CD4-positive, alpha-beta T cell (primary cell): ENCODE data around the gene PIAS4. TPM values are rescaled to one million over a fixed set of nuclear protein-coding genes. Genes with fewer than 3 reads are reported as not detected.
"Not testable (repeated sequence)": the region's sequence is repeated elsewhere in the genome, so short reads cannot be mapped to it uniquely, and the experiment has no call there.

Experiments
- ATAC-seq: fragments of 200-7000 bp; cut with Tn5 transposase; one replicate; pipeline ENCODE4 v1.10.0; 2022; ENCODE audit warnings: mild to moderate bottlenecking; ENCODE audit not compliant: poor library complexity
- CTCF ChIA-PET: fragments of 350-600 bp; sonication (Branson Sonifier 250); formaldehyde crosslinking; loops from one replicate; lab custom pipeline; 2021; ENCODE audit warnings: antibody characterized with exemption, inconsistent platforms; lab: Charles Lee
- POLR2A ChIA-PET: fragments of 350-600 bp; sonication (Branson Sonifier 250); formaldehyde crosslinking; loops from one replicate; lab custom pipeline; 2021; ENCODE audit warnings: antibody characterized with exemption, inconsistent platforms; lab: Charles Lee
- DNase-seq, 14 experiments: peaks; one replicate each; pipeline ENCODE4 v3.0.0-alpha.2; 2013 to 2020; ENCODE audit warnings: mixed read lengths in 2 of 14
- H3K27ac ChIP-seq, 2 donors: one replicate each; pipeline versions ENCODE4 v1.5.1 to v1.7.0; 2013; ENCODE audit warnings: low read length in 2 of 2, low read depth in 1 of 2, mild to moderate bottlenecking in 1 of 2
- H3K27me3 ChIP-seq, 2 experiments: 1 replicate in 1 of 2; 2 replicates in 1 of 2; pipeline versions ENCODE4 v1.6.1 to v1.7.0; 2013; ENCODE audit warnings: low read length in 2 of 2, control low read depth in 1 of 2, mild to moderate bottlenecking in 1 of 2, moderate library complexity in 1 of 2; ENCODE audit not compliant: insufficient read depth in 2 of 2, control insufficient read depth in 1 of 2
- H3K36me3 ChIP-seq: one replicate; pipeline ENCODE4 v1.6.1; 2013; ENCODE audit warnings: low read length, control low read depth; ENCODE audit not compliant: insufficient read depth
- H3K4me1 ChIP-seq: one replicate; pipeline ENCODE4 v1.6.1; 2013; ENCODE audit warnings: low read length, control low read depth; ENCODE audit not compliant: insufficient read depth
- H3K4me3 ChIP-seq: one replicate; pipeline ENCODE4 v1.5.1; 2013; ENCODE audit warnings: mild to moderate bottlenecking, low read length, moderate library complexity
- H3K9me3 ChIP-seq, 2 experiments: 1 replicate in 1 of 2; 2 replicates in 1 of 2; pipeline versions ENCODE4 v1.6.1 to v1.7.0; 2013; ENCODE audit warnings: low read length in 2 of 2, mild to moderate bottlenecking in 2 of 2, control low read depth in 1 of 2, moderate library complexity in 1 of 2; ENCODE audit not compliant: control insufficient read depth in 1 of 2, insufficient read depth in 1 of 2
- H3K27ac Mint-ChIP-seq: one replicate; pipeline ENCODE4 v1.8.0; 2020; ENCODE audit warnings: mixed read lengths
- H3K27me3 Mint-ChIP-seq: one replicate; pipeline ENCODE4 v1.8.0; 2021; ENCODE audit warnings: mixed read lengths
- H3K36me3 Mint-ChIP-seq: one replicate; pipeline ENCODE4 v1.8.0; 2021; ENCODE audit warnings: low read depth, mixed read lengths
- H3K4me1 Mint-ChIP-seq: one replicate; pipeline ENCODE4 v1.8.0; 2021; ENCODE audit warnings: low read depth, mixed read lengths
- H3K4me3 Mint-ChIP-seq: one replicate; pipeline ENCODE4 v1.8.0; 2020; ENCODE audit warnings: mild to moderate bottlenecking, mixed read lengths
- H3K9me3 Mint-ChIP-seq: one replicate; pipeline ENCODE4 v1.8.0; 2020; ENCODE audit warnings: mixed read lengths
- CTCF ChIP-seq: fragments of 200-600 bp; IDR thresholded peaks from one replicate; pipeline ENCODE4 v1.8.0; 2022; ENCODE audit warnings: antibody characterized with exemption, mild to moderate bottlenecking
- intact Hi-C, 2 experiments: fragments of 100-400 bp; cut with DNase I in 1 of 2; cut with micrococcal nuclease in 1 of 2; formaldehyde crosslinking; loops; one replicate each; pipeline versions ENCODE4 v1.15.1 to v1.9.0; 2023 to 2025; cut with DNase I, micrococcal nuclease
- total RNA-seq, 174 experiments: library from RNA in 2 of 174; stranded (reverse) in 2 of 174; gene quantifications; one replicate each; pipeline ENCODE4 v1.2.3 and lab custom pipeline; 2021 to 2026

Gene PIAS4
- total RNA-seq, 2 experiments from 2014 or later: 14.5 to 16.5 TPM

- DNase-seq (peak in 4 of 14 experiments; percentile 9 to 60 (median 34)), ATAC-seq (no peak)
- H3K27me3 ChIP-seq: no peaks in the 10 kb centered on the region
- Mint-ChIP-seq H3K27ac (peak overlapping the region; percentile 80), H3K4me3 (peak overlapping the region; percentile 89), H3K36me3 (peaks cover 8% of the 10 kb centered on the region), H3K9me3 (no peaks in the 10 kb centered on the region), H3K4me1 (peaks cover 22% of the 10 kb centered on the region), H3K27me3 (no peaks in the 10 kb centered on the region)
- H3K4me3 ChIP-seq: peak overlapping the region; percentile 85
- peaks cover 50% of the 10 kb centered on the region for H3K4me1 ChIP-seq
- ChIA-PET POLR2A (interaction anchor here (0.9 to 3.1 kb wide), 11 partner anchors 17 to 320 kb away, joined by 3 to 39 read pairs (median 6); partner anchors contain the start of genes EEF2 and MRPL54), CTCF (interaction anchor here (1.2 to 3.0 kb wide), 5 partner anchors 17 to 362 kb away, joined by 3 to 32 read pairs (median 9); partner anchors contain the start of gene EEF2)
- H3K9me3 ChIP-seq: no peaks in the 10 kb centered on the region
- H3K27ac ChIP-seq: no peak overlapping the region
- TF ChIP-seq CTCF: no peak
- peaks cover 23% of the 10 kb centered on the region for H3K36me3 ChIP-seq
- intact Hi-C loops: loop anchor here (1.0 to 5.0 kb wide), 8 partner anchors 18 to 394 kb away; partner anchors contain the start of genes ZBTB7A (in 2 of the 2), ANKRD24 (in 1 of the 2), CHAF1A (in 1 of the 2) and MAP2K2 (in 1 of the 2)
Observed at GRCh38 chr19:4007836-4008539, 452 bp downstream of the PIAS4 start.

- Histone ChIP-seq H3K4me1 (peaks cover 71% of the 10 kb centered on the region), H3K27ac (no peak overlapping the region), H3K36me3 (peaks cover 43% of the 10 kb centered on the region), H3K9me3 (no peaks in the 10 kb centered on the region), H3K27me3 (no peaks in the 10 kb centered on the region), H3K4me3 (no peak overlapping the region)
- no peak for ATAC-seq
- POLR2A ChIA-PET: no interaction called here
- peak overlapping the region; percentile 80 for H3K27ac Mint-ChIP-seq
- CTCF ChIA-PET: no interaction called here
- no peak for TF ChIP-seq CTCF
- no peaks in the 10 kb centered on the region for H3K9me3 Mint-ChIP-seq
- peaks cover 25% of the 10 kb centered on the region for H3K36me3 Mint-ChIP-seq
- no peaks in the 10 kb centered on the region for H3K27me3 Mint-ChIP-seq
- DNase-seq: peak in 1 of 14 experiments; percentile 31
- peaks cover 25% of the 10 kb centered on the region for H3K4me1 Mint-ChIP-seq
- H3K4me3 Mint-ChIP-seq: peak overlapping the region; percentile 88
- intact Hi-C loops: loop anchor here (5.0 kb wide), 4 partner anchors 57 to 392 kb away; partner anchors contain the start of genes ANKRD24 (in 1 of the 2), CHAF1A (in 1 of the 2), MAP2K2 (in 1 of the 2) and SH3GL1 (in 1 of the 2)
Observed at GRCh38 chr19:4009990-4010807, 2.7 kb downstream of the PIAS4 start.

GRCh38 chr19:4010808-4011110 is 3.2 kb downstream of the PIAS4 start:
- H3K27me3 Mint-ChIP-seq: no peaks in the 10 kb centered on the region
- no peak overlapping the region for H3K4me3 Mint-ChIP-seq
- Histone ChIP-seq H3K9me3 (no peaks in the 10 kb centered on the region), H3K27ac (no peak overlapping the region), H3K27me3 (no peaks in the 10 kb centered on the region), H3K4me3 (no peak overlapping the region), H3K36me3 (peaks cover 48% of the 10 kb centered on the region), H3K4me1 (peaks cover 76% of the 10 kb centered on the region)
- no peaks in the 10 kb centered on the region for H3K9me3 Mint-ChIP-seq
- intact Hi-C loops: no loop called here
- peaks cover 26% of the 10 kb centered on the region for H3K36me3 Mint-ChIP-seq
- ATAC-seq (no peak), DNase-seq (no peak)
- no peak overlapping the region for H3K27ac Mint-ChIP-seq
- ChIA-PET CTCF (no interaction called here), POLR2A (no interaction called here)
- TF ChIP-seq CTCF: no peak
- peaks cover 25% of the 10 kb centered on the region for H3K4me1 Mint-ChIP-seq

- Mint-ChIP-seq H3K36me3 (peaks cover 26% of the 10 kb centered on the region), H3K4me3 (peak overlapping the region; percentile 51), H3K4me1 (peaks cover 25% of the 10 kb centered on the region)
- ATAC-seq, H3K27me3 Mint-ChIP-seq, H3K4me3 ChIP-seq, H3K27ac Mint-ChIP-seq, DNase-seq, H3K9me3 Mint-ChIP-seq, POLR2A ChIA-PET, H3K9me3 ChIP-seq, H3K27ac ChIP-seq, intact Hi-C loops, CTCF ChIA-PET, H3K27me3 ChIP-seq: not testable (repeated sequence)
- Histone ChIP-seq H3K36me3 (peaks cover 55% of the 10 kb centered on the region), H3K4me1 (peaks cover 75% of the 10 kb centered on the region)
Observed at GRCh38 chr19:4011430-4011829, 3.9 kb downstream of the PIAS4 start.
